Esophagus muscularis mucosa (tissue), 4 donors: ENCODE results near the gene ETFA. TPM values are rescaled to one million over a fixed set of nuclear protein-coding genes. Genes with fewer than 3 reads are reported as not detected.

Experiments
- DNase-seq: peaks from one replicate; pipeline ENCODE4 v3.0.0-alpha.2; 2017; ENCODE audit errors: extremely low spot score
- H3K27ac ChIP-seq, 4 donors: fragments of 200-600 bp; sonication (generic); replicated peaks in 1 of 4; 1 replicate in 3 of 4; 2 replicates in 1 of 4; pipeline ENCODE4 v1.5.1; 2016 to 2019; ENCODE audit warnings: mild to moderate bottlenecking in 1 of 4
- H3K27me3 ChIP-seq, 4 donors: fragments of 200-600 bp; sonication (generic); one replicate each; pipeline versions ENCODE4 v1.5.1 to v1.6.0; 2016 to 2019
- H3K36me3 ChIP-seq, 4 donors: fragments of 200-600 bp; sonication (generic); one replicate each; pipeline ENCODE4 v1.5.1; 2016 to 2019
- H3K4me1 ChIP-seq, 4 donors: fragments of 200-600 bp; sonication (generic); one replicate each; pipeline ENCODE4 v1.5.1; 2016 to 2019
- H3K4me3 ChIP-seq, 4 donors: fragments of 200-600 bp; sonication (generic); 1 replicate in 2 of 4; 2 replicates in 2 of 4; pipeline ENCODE4 v1.5.1; 2016 to 2019; ENCODE audit warnings: mild to moderate bottlenecking in 4 of 4, moderate library complexity in 1 of 4
- H3K9me3 ChIP-seq, 4 donors: fragments of 200-600 bp; sonication (generic); 1 replicate in 3 of 4; 2 replicates in 1 of 4; pipeline ENCODE4 v1.5.1; 2016 to 2019
- CTCF ChIP-seq, 3 experiments: fragments of 200-600 bp in 2 of 3; fragments of 450-650 bp in 1 of 3; sonication (generic) in 2 of 3; IDR thresholded peaks; one replicate each; pipeline ENCODE4 v1.5.1; 2017 to 2019; ENCODE audit warnings: antibody characterized with exemption in 3 of 3, mild to moderate bottlenecking in 2 of 3, moderate library complexity in 1 of 3
- EP300 ChIP-seq: sonication (generic); formaldehyde crosslinking; IDR thresholded peaks from one replicate; pipeline ENCODE4 v1.6.1; 2017; ENCODE audit warnings: antibody characterized with exemption
- POLR2A ChIP-seq: fragments of 450-650 bp; IDR thresholded peaks from one replicate; pipeline ENCODE4 v1.6.1; 2017; ENCODE audit warnings: antibody characterized with exemption, moderate library complexity, mild to moderate bottlenecking, low read depth
- POLR2AphosphoS5 ChIP-seq, 2 donors: sonication (generic); formaldehyde crosslinking; IDR thresholded peaks; one replicate each; pipeline ENCODE4 v1.6.1; 2017; ENCODE audit warnings: antibody characterized with exemption in 2 of 2
- WGBS: methylation state at CpG from one replicate; pipeline ENCODE4 v1.1.5; 2018; 5-methylcytosine and 5-hydroxymethylcytosine counted together
- intact Hi-C: fragments of 100-400 bp; cut with DNase I; formaldehyde crosslinking; loops from one replicate; pipeline ENCODE4 v1.15.1; 2023
- total RNA-seq, 4 donors: library from RNA; depleted of rRNA; stranded (reverse); fragments of >200 nt; gene quantifications; one replicate each; pipeline versions ENCODE4 v1.1.0 to v1.2.1, GENCODE V29; 2016

ETFA gene
- total RNA-seq, 4 donors from 2014 or later: 98.7 to 137 (median 130) TPM

- no peaks in the 10 kb centered on the region for H3K27me3 ChIP-seq
- no peak overlapping the region for H3K27ac ChIP-seq
- intact Hi-C loops: no loop called here
- no peak overlapping the region for H3K4me3 ChIP-seq
- TF ChIP-seq POLR2A: no peak
- TF ChIP-seq CTCF (IDR thresholded peaks at IDR 0.05): no peak
- TF ChIP-seq POLR2AphosphoS5 (IDR thresholded peaks at IDR 0.05): peak in 1 of 2 donors; percentile 55
- no peak for TF ChIP-seq EP300
- peaks cover 10 to 60% (median 24%) of the 10 kb centered on the region in 4 donors for H3K36me3 ChIP-seq
- WGBS: 7% methylated on average over 4 of the region's 4 CpGs
- no peaks in the 10 kb centered on the region for H3K9me3 ChIP-seq
- H3K4me1 ChIP-seq: peaks cover 0 to 10% (median 5%) of the 10 kb centered on the region in 4 donors
- no peak for DNase-seq
Measured at GRCh38 chr15:76206325-76206976, 104.8 kb downstream of the ETFA start.

- Histone ChIP-seq H3K27me3 (no peaks in the 10 kb centered on the region), H3K27ac (no peak overlapping the region), H3K4me3 (no peak overlapping the region), H3K9me3 (no peaks in the 10 kb centered on the region), H3K36me3 (peaks cover 0 to 45% (median 11%) of the 10 kb centered on the region in 4 donors), H3K4me1 (peaks cover 0 to 10% (median 5%) of the 10 kb centered on the region in 4 donors)
- 90% methylated on average over 11 of the region's 11 CpGs for WGBS
- intact Hi-C loops: no loop called here
- no peak for DNase-seq
- TF ChIP-seq POLR2A (no peak), EP300 (no peak), POLR2AphosphoS5 (IDR thresholded peaks at IDR 0.05) (no peak), CTCF (IDR thresholded peaks at IDR 0.05) (no peak)
Measured at GRCh38 chr15:76204916-76205460, 106.3 kb downstream of the ETFA start.

GRCh38 chr15:76204109-76204845 is 107.0 kb downstream of the ETFA start:
- 84% methylated on average over 15 of the region's 18 CpGs for WGBS
- Histone ChIP-seq H3K9me3 (no peaks in the 10 kb centered on the region), H3K27me3 (no peaks in the 10 kb centered on the region), H3K4me3 (no peak overlapping the region), H3K27ac (no peak overlapping the region), H3K36me3 (peaks cover 0 to 38% (median 6%) of the 10 kb centered on the region in 4 donors), H3K4me1 (peaks cover 7 to 12% (median 10%) of the 10 kb centered on the region in 4 donors)
- TF ChIP-seq EP300 (no peak), CTCF (IDR thresholded peaks at IDR 0.05) (no peak), POLR2AphosphoS5 (IDR thresholded peaks at IDR 0.05) (no peak), POLR2A (no peak)
- intact Hi-C loops: no loop called here
- no peak for DNase-seq

- H3K4me3 ChIP-seq: no peak overlapping the region
- H3K4me1 ChIP-seq: peaks cover 14 to 20% (median 18%) of the 10 kb centered on the region in 4 donors
- H3K27ac ChIP-seq: no peak overlapping the region
- TF ChIP-seq CTCF (IDR thresholded peaks at IDR 0.05) (no peak), POLR2AphosphoS5 (IDR thresholded peaks at IDR 0.05) (no peak), POLR2A (no peak), EP300 (no peak)
- H3K27me3 ChIP-seq: no peaks in the 10 kb centered on the region
- no peaks in the 10 kb centered on the region for H3K9me3 ChIP-seq
- WGBS: 98% methylated on average over 9 of the region's 23 CpGs
- peaks cover 0 to 32% (median 2%) of the 10 kb centered on the region in 4 donors for H3K36me3 ChIP-seq
- intact Hi-C loops: no loop called here
- DNase-seq: no peak
Measured at GRCh38 chr15:76203346-76204108, 107.7 kb downstream of the ETFA start.
